Hepatic stellate cell (primary cell): ENCODE results near the gene TNS3.

Experiments
- DNase-seq: peaks from one replicate; pipeline ENCODE4 v3.0.0; 2011; ENCODE audit warnings: low spot score

The TNS3 gene

GRCh38 chr7:47506382-47507339 is 75.2 kb downstream of the TNS3 start:
- peak; percentile 66 for DNase-seq

DNA sequence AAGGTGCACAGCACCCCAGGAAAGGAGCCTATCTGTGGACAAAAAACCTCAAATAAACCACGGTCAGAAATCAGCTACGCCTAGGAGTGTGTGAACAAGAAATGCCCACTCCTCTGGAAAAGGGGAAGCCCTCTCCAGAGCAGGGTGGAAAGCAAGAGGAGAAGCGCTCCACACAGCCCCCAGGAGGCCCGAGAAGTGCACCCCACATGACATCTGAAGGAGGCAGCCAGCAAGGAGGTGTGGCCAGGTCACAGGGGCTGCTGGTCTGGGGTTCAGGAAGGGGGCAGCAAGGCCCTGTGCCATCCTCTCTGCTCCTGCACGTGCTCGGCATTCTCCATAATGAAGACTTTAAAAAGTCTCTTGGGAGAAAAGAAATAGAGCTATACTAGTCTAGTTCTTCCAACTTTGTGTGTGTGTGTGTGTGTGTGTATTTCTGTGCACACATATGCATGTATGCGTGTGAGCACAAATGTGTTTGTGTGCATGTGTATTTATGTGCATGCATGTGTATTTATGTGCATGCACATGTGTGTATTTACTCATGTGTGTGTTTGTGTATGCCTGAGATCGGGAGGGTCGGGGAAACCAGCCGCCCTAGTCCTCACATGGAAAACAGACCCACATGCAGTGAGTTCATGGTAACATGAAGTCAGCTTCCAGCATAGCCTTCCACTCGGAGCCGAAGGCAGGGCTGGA is 76.5 kb downstream of the TNS3 start:
- DNase-seq = no peak

DNA sequence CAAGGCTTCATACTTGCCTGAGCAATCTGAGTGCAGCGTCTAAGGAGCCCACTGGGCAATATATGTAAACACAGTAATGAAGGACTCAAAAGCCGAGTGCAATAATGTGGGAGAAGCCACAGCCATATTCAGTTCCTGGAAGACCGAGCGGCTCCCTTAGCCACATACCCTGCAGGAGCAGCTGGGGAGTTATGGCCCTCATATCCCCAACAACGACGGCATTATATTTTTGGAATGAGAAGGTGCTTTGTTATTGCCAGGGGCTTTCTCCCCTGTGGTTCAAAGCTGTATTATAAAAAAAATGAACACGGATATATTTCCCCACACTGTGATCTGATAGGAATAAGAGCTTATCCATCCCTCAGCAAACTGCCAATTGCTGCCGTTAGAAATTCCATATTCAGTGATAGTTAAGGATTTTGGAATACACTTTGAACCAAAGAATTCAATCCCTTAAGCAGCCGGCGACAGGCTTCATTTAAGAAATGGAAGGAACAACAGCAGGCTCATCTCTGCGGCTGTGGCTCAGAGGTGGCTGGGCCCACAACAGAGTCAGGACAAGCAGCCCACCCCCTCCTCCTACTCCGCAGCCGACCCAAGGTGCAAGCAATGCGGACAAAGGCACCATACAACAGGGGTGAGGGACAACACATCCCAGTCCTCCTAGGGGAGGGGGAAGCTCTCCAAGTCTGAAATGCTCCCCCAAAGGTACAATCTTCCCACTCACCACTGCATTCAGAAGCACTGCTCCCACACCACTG is 77.2 kb downstream of the TNS3 start:
- DNase-seq = no peak

DNA sequence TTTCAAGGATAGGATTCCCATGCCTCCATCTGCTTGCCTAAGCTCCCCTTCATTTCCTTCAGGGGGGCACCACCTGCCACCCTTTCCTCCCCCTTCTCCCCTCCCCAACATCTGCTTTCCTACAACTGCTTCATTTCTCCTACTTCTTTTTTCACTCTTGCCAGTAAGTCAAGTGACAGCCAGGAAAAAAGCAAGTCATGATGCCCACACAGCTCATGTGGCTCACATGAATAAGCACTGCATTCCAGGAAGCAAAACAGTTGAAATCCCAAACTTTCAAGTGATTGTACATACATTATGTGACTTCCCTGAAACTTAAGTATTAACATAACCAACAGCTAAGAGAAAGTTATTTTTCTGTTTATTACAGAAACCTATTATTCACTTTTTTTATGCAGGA is 78.6 kb downstream of the TNS3 start:
- peak; percentile 39 for DNase-seq

DNA sequence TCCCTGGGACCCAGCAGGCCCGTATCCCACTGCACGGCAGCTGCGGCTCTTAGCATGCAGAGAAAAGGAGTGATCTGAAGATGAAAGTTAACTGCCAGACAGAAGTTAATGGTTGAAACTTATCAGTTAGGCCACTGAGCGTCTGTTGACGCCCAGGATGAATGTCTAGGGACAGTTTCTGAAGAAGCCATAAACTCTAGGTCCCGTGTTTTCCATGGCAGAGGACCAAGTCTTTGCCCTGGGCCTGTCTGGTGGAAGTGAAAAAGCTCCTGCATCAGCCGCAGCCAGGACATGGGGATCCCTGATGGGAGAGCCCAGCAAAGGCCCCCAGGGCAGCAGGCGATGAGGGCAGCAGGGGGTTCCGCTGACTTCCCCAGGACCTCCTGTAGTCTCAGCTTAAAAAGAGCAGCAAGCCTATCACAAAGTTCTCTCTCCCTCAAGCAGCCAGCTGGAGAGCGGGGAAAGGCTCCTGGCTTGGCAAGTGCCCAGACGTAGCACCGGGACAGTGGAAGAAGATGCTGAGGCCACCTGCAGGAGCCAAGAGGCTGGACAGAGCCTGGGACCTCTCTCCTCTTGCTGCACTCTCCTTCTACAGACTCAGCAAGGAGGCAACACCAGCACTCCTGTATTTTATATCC is 79.6 kb downstream of the TNS3 start:
- DNase-seq = no peak

- peak; percentile 92 for DNase-seq
These were observed 80.5 kb downstream of the TNS3 start for GRCh38 chr7:47501406-47501805.

DNA sequence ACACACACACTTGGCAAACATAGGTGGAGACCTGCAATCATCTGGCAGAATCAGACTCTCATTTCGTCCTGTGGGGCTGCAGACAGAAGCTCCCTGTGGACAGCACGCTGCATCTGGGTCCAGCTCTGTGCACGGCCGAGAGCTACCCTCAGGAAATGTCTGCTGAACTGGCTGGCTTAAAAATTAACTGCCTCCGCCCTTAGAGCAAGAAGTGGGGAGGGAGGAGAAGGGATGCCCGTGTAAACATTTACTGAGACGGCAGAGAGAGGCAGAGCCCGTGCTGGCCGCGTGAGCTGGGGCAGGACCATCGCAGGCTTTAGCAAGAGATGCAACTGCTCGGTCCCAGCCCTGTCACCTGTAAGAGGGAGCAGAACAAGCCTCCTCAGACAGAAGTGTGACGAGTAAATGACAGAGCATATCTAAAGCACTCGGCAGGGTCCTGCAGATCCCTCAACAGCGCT is 81.8 kb downstream of the TNS3 start:
- no peak for DNase-seq

- DNase-seq = no peak
These were observed 83.5 kb downstream of the TNS3 start for GRCh38 chr7:47498229-47499056.

DNA sequence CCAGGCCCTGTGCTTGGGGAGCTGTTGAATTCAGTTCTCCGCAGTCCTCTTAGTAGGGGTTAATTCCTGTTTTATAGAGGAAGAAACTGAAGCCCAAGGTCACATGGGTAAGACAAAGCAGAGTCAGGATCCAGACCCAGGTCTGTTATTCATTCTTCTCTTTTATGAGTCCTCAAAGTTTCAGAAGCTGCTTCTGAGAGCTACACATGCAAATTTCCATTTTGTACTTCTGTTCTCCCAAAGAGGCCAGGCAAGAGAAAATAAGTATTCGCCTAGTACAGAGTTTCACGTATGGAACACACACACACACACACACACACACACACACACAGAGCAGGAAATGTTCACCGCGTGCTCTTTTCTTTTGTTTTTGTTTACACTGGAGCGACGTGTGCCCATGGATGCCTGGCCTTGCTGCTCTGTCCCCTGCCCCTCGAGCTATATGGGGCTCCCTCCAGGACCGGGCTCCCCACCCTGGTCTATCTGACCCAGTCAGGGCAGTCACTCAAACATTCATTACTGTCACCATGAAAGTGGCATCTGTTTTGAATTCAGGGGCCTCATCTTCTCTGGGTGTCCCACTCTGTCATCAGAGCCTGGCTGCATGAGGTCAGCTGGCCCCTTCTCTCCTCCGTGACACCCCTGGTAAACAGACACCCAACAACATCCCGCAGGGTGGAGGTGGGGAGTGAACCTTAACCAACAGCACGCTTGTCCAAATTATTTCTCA is 84.4 kb downstream of the TNS3 start:
- DNase-seq = no peak

DNA sequence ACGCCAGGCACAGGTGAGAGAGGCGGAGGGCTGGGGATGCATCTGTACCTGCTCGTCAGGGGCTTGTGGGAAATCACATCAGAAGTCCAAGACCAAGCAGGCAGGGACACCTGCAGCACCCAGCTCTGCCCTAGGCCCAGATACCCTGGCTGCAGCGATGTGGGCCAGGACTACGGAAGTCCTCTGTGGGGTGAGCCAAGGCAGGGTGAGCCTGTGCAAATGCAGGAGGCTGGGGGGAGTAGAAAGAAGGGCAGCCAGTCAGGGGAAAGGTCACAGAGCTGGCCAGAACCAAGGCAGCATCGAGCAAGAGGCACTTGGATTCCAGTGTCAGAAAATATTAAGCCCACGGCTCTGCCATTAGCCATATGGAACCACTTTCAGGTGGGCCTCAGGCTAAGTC is 85.2 kb downstream of the TNS3 start:
- DNase-seq = no peak

- DNase-seq = no peak
These were observed 85.8 kb downstream of the TNS3 start for GRCh38 chr7:47496056-47496665.

GRCh38 chr7:47493976-47494911 is 87.7 kb downstream of the TNS3 start:
- peak; percentile 70 for DNase-seq

DNA sequence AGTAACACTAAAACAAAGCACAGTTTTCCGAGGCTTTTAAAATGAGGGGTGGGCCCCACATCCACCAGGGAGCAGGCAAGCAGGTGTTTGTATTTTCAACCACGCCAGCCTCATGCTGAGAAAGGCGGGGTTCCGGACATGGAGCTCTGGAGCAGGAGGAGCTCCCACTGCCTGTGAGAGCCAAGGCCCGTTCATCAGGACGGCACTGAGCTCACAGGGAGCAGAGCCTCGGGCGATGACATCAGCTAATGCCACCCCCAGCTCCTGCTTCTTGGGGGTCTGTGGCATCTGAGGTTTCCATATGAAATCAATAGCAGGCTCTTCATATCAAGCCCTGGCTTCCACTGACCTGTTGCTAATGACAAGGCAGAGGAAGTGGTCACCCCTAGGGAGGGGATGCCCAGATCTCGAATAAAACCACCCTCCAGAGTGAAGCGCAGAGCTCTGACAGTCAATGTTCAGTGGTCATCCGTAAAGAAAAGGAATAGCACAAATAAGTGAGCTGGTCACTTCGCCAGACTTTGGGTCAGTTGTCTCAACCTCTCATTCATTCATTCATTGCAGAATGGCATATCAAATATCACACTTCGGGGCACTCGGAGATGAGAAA is 89.1 kb downstream of the TNS3 start:
- no peak for DNase-seq

GRCh38 chr7:47490501-47491265 is 91.2 kb downstream of the TNS3 start:
- no peak for DNase-seq

- DNase-seq = no peak
These were observed 92.3 kb downstream of the TNS3 start for GRCh38 chr7:47489624-47490023.

- DNase-seq = no peak
These were observed 93.0 kb downstream of the TNS3 start for GRCh38 chr7:47488969-47489342.

DNA sequence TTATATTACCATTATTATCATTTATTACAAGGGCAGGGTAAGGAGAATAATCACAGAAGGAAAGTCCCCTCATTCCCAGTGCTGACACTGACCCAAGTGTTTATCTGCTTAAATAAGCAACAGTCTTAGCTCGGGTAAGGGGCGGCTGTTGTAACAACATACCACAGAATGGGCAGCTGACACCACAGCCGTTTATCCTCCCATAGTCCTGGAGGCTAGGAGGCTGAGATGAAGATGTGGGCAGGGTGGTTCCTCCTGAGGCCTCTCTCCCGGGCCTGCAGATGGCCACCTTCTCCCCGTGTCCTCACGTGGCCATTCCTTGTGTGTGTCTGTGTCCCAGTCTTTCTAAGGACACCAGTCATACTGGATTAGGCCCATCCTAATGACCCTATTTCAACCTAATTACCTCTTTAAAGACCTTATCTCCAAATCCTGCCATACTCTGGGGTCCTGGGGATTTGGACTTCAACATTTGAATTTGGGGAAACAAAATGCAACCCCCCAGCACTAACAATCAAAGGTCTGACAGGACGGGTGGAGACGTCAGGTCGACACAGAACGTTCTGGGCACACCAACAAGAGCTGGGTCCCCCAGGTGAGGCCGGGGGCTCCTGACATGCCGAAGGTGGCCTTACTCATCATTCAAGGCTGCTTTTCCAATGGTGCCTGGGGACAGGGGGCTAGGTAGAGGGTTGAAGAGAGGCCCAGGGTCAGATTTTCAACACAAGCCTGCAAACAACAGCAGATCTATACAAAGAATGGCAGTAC is 93.5 kb downstream of the TNS3 start:
- no peak for DNase-seq
